GM12878 (cell line): ENCODE measurements around the gene MAB21L3. TPM values are rescaled to one million over a fixed set of nuclear protein-coding genes. Genes with fewer than 3 reads are reported as not detected.

Source experiments
- ATF7 ChIP-seq: fragments of 450-650 bp; IDR thresholded peaks from 2 replicates; pipeline ENCODE4 v1.6.1; 2016; ENCODE audit warnings: low read depth, mild to moderate bottlenecking
- YY1 ChIP-seq: IDR thresholded peaks from 2 replicates; pipeline ENCODE4 v1.6.1; 2011; ENCODE audit warnings: low read depth, mild to moderate bottlenecking, low read length
- ZSCAN29 ChIP-seq: fragments of 450-650 bp; IDR thresholded peaks from 2 replicates; pipeline ENCODE4 v1.6.1; 2017; ENCODE audit warnings: mild to moderate bottlenecking, moderate library complexity
- polyA plus RNA-seq, 11 experiments: library from polyadenylated mRNA; depleted of rRNA in 4 of 11; unstranded in 6 of 11; stranded (reverse) in 5 of 11; fragments of >200 nt; fragmentation: Nextera tagmentation in 4 of 11; fragmentation: Illumina TruSeq in 1 of 11; extraction: Ambion mirVana in 4 of 11; extraction: Trizol in 1 of 11; gene quantifications; 1 replicate in 1 of 11; 2 replicates in 10 of 11; pipeline versions ENCODE4 v1.2.1 to v1.2.3, GENCODE V29; 2011 to 2016; ENCODE audit warnings: inconsistent platforms in 2 of 11, missing spikeins in 2 of 11, low read depth in 1 of 11
- total RNA-seq, 4 experiments: library from RNA; depleted of rRNA in 3 of 4; stranded (reverse); fragments of >200 nt in 3 of 4; fragmentation: Illumina TruSeq in 1 of 4; extraction: Trizol in 1 of 4; gene quantifications; 2 replicates each; pipeline versions ENCODE4 v1.2.1 to v1.2.3, GENCODE V29; 2013 to 2021

MAB21L3 gene
- total and polyA plus RNA-seq, 10 of the 15 experiments (the other 5 are each of a cell fraction or from before 2014, with no cell fraction given), result 0.18 to 18.6 (median 1.3) TPM

GRCh38 chr1:116182019-116182714 is 71.0 kb downstream of the MAB21L3 start (continued):
- TF ChIP-seq YY1 (no peak), ZSCAN29 (no peak), ATF7 (no peak)

Other genes with a start within 250 kb of the MAB21L3 start
- gene SLC22A15, start 134.9 kb upstream of the MAB21L3 start, total RNA-seq (2014; rRNA removed), result 0.11 and 0.27 TPM in 2 replicates
- gene SLC22A15, start 134.9 kb upstream of the MAB21L3 start, total RNA-seq (2014; rRNA removed; fragmentation: Illumina TruSeq; extraction: Trizol), result 0.09 and 0.13 TPM in 2 replicates
- 0.08 and 0.21 TPM in 2 replicates for gene SLC22A15, start 134.9 kb upstream of the MAB21L3 start, total RNA-seq (2021)
- gene SLC22A15, start 134.9 kb upstream of the MAB21L3 start, polyA plus RNA-seq (2011; rRNA removed), result 2.8 and 3.8 TPM in 2 replicates
- gene SLC22A15, start 134.9 kb upstream of the MAB21L3 start, polyA plus RNA-seq (2014; fragmentation: Illumina TruSeq; extraction: Trizol), result 0.24 and 0.59 TPM in 2 replicates
- under 1 TPM in 1 of 2 experiments, not detected in 1; 0.05 TPM for gene SLC22A15, start 134.9 kb upstream of the MAB21L3 start, polyA plus RNA-seq (2014; fragmentation: Nextera tagmentation; extraction: Ambion mirVana)
- gene SLC22A15, start 134.9 kb upstream of the MAB21L3 start, polyA plus RNA-seq (2014; rRNA removed), result 0.28 and 0.33 TPM in 2 replicates
- under 1 TPM; 0.06 to 0.40 TPM for gene SLC22A15, start 134.9 kb upstream of the MAB21L3 start, polyA plus RNA-seq (2016; fragmentation: Nextera tagmentation; extraction: Ambion mirVana)